Kidney epithelial cell (primary cell): ENCODE results near the gene CYP46A1. TPM values are rescaled to one million over a fixed set of nuclear protein-coding genes. Genes with fewer than 3 reads are reported as not detected.

Experiments used
- total RNA-seq: library from RNA; depleted of rRNA; stranded (reverse); fragments of >200 nt; gene quantifications from 2 replicates; pipeline ENCODE4 v1.2.3, GENCODE V29; 2015

CYP46A1 gene
- total RNA-seq, 1 donor from 2014 or later, result not detected

Other genes starting within 250 kb of the CYP46A1 start
- gene SETD3, start 203.4 kb upstream of the CYP46A1 start, total RNA-seq, result 47.2 and 54.7 TPM in 2 replicates
- gene CCNK, start 202.9 kb upstream of the CYP46A1 start, total RNA-seq, result 17.5 and 21.9 TPM in 2 replicates
- gene CCDC85C, start 80.1 kb upstream of the CYP46A1 start, total RNA-seq, result 26.8 and 32.4 TPM in 2 replicates
- 1.1 and 4.8 TPM in 2 replicates for gene HHIPL1, start 39.2 kb upstream of the CYP46A1 start, total RNA-seq
- gene EML1, start 109.1 kb downstream of the CYP46A1 start, total RNA-seq, result 6.4 and 11.6 TPM in 2 replicates